HEK293 (cell line): ENCODE results near the gene ACKR3.

Experiments used
- CTCF ChIA-PET: fragments of 350-600 bp; formaldehyde crosslinking; extraction: SDS; loops from one replicate; lab custom pipeline; 2021; ENCODE audit warnings: antibody characterized with exemption; lab: Yijun Ruan, JAX
- POLR2A ChIA-PET: fragments of 300-600 bp; formaldehyde crosslinking; extraction: SDS; loops from one replicate; lab custom pipeline; 2020; ENCODE audit warnings: antibody characterized with exemption, inconsistent platforms; lab: Yijun Ruan, JAX
- H3K27ac ChIP-seq: fragments of 200-500 bp; sonication (Bioruptor generic); 2 replicates; pipeline ENCODE4 v1.5.1; 2014; ENCODE audit warnings: low read depth, low read length, control low read depth, inconsistent platforms; ENCODE audit errors: extremely low read depth
- H3K36me3 ChIP-seq, 2 experiments: fragments of 200-500 bp in 1 of 2; sonication (Bioruptor generic) in 1 of 2; 1 replicate in 1 of 2; 2 replicates in 1 of 2; pipeline ENCODE4 v1.5.1; 2014 to 2017; ENCODE audit warnings: inconsistent platforms in 2 of 2, low read length in 2 of 2; ENCODE audit not compliant: control insufficient read depth in 2 of 2, insufficient read depth in 1 of 2
- H3K4me1 ChIP-seq: fragments of 200-500 bp; sonication (Bioruptor generic); 2 replicates; pipeline ENCODE4 v1.5.1; 2014; ENCODE audit warnings: mild to moderate bottlenecking, low read length, inconsistent platforms; ENCODE audit not compliant: control insufficient read depth, insufficient read depth
- H3K4me3 ChIP-seq: 2 replicates; pipeline ENCODE4 v1.5.1; 2011; ENCODE audit warnings: low read depth, mild to moderate bottlenecking, control low read depth, low read length, moderate library complexity
- H3K9me3 ChIP-seq: fragments of 200-500 bp; sonication (Bioruptor generic); 2 replicates; pipeline ENCODE4 v1.5.1; 2014; ENCODE audit warnings: low read depth, low read length, inconsistent platforms; ENCODE audit not compliant: control insufficient read depth, insufficient read depth
- AEBP2 ChIP-seq: fragments of 450-650 bp; formaldehyde crosslinking; IDR thresholded peaks from 2 replicates; pipeline ENCODE4 v1.5.1; 2016; ENCODE audit warnings: missing biosample characterization, missing genetic modification characterization, borderline replicate concordance
- KLF1 ChIP-seq: fragments of 450-650 bp; formaldehyde crosslinking; IDR thresholded peaks from 2 replicates; pipeline ENCODE4 v1.5.1; 2016; ENCODE audit warnings: missing biosample characterization, missing genetic modification characterization
- ZFHX2 ChIP-seq: fragments of 450-650 bp; formaldehyde crosslinking; conservative IDR thresholded peaks from 2 replicates; pipeline ENCODE4 v1.5.1; 2016; ENCODE audit warnings: missing biosample characterization, missing genetic modification characterization
- ZNF26 ChIP-seq: fragments of 450-650 bp; formaldehyde crosslinking; IDR thresholded peaks from 2 replicates; pipeline ENCODE4 v1.5.1; 2016; ENCODE audit warnings: missing biosample characterization, missing genetic modification characterization
- ZNF416 ChIP-seq: fragments of 450-650 bp; formaldehyde crosslinking; IDR thresholded peaks from 2 replicates; pipeline ENCODE4 v1.5.1; 2016; ENCODE audit warnings: missing biosample characterization, missing genetic modification characterization
- ZNF501 ChIP-seq: fragments of 450-650 bp; formaldehyde crosslinking; IDR thresholded peaks from 2 replicates; pipeline ENCODE4 v1.5.1; 2016; ENCODE audit warnings: missing biosample characterization, missing genetic modification characterization
- ZNF514 ChIP-seq: fragments of 450-650 bp; formaldehyde crosslinking; IDR thresholded peaks from 2 replicates; pipeline ENCODE4 v1.5.1; 2016; ENCODE audit warnings: missing biosample characterization, missing genetic modification characterization
- TF ChIP-seq, protein P1 (sequence below): fragments of 450-650 bp; formaldehyde crosslinking; IDR thresholded peaks from 2 replicates; pipeline ENCODE4 v1.5.1; 2016; ENCODE audit warnings: missing biosample characterization, missing genetic modification characterization, low read depth

ACKR3 gene

DNA sequence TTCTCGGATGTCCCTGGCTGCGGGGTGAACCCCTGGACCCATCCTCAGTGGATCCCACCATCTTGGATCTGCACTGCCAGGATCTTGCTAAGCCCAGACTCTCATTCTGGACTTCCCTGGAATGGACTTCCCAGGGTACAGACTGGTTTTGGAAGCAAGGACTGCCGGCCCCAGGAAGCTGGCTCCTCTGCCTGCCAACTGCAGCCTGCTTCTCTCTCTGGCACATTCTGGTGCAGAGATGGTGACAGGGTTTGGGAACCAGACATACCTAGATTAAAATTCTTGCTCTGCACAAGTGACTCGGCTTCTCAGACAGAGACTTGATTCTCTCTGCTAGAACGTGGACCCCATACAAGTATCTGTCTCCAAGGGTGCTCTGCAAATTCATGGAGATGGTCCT is 29.4 kb downstream of the ACKR3 start:
- ChIA-PET CTCF (interaction anchor here (0.6 kb wide), 1 partner anchor 86 kb away, joined by 4 read pairs; no protein-coding TSS in a partner anchor), POLR2A (no interaction called here)
- no peak for TF ChIP-seq ZNF26 (tag by site-specific recombination)
- no peak overlapping the region for H3K4me3 ChIP-seq
- no peaks in the 10 kb centered on the region for H3K4me1 ChIP-seq
- H3K9me3 ChIP-seq: no peaks in the 10 kb centered on the region
- no peak overlapping the region for H3K27ac ChIP-seq
- H3K36me3 ChIP-seq: no peaks in the 10 kb centered on the region

DNA sequence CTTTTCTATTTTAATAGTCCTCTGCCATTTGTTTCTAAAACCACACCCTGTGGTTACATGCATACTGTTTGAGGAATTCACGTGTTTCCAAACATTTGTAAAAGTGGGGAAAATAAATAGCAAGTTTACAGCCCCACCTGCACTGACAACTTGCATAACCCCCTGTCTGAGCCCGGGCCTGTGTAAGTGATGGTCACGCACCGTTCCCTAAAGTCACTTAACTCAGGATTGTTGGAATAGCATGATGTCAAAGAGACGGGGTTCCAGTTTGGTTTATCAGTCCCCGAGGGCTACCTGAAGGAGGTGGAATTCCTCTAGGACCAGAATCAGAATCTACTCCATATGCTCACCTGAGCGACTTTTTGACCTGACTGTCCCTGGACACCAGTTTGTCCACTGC is 30.5 kb downstream of the ACKR3 start:
- no peak overlapping the region for H3K27ac ChIP-seq
- CTCF ChIA-PET: interaction anchor here (0.7 kb wide), 1 partner anchor 235 kb away, joined by 3 read pairs; no protein-coding TSS in a partner anchor
- H3K9me3 ChIP-seq: no peaks in the 10 kb centered on the region
- POLR2A ChIA-PET: no interaction called here
- no peak for TF ChIP-seq ZNF416 (tag by site-specific recombination)
- TF ChIP-seq, protein P1, sequence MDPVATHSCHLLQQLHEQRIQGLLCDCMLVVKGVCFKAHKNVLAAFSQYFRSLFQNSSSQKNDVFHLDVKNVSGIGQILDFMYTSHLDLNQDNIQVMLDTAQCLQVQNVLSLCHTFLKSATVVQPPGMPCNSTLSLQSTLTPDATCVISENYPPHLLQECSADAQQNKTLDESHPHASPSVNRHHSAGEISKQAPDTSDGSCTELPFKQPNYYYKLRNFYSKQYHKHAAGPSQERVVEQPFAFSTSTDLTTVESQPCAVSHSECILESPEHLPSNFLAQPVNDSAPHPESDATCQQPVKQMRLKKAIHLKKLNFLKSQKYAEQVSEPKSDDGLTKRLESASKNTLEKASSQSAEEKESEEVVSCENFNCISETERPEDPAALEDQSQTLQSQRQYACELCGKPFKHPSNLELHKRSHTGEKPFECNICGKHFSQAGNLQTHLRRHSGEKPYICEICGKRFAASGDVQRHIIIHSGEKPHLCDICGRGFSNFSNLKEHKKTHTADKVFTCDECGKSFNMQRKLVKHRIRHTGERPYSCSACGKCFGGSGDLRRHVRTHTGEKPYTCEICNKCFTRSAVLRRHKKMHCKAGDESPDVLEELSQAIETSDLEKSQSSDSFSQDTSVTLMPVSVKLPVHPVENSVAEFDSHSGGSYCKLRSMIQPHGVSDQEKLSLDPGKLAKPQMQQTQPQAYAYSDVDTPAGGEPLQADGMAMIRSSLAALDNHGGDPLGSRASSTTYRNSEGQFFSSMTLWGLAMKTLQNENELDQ (tag by site-specific recombination): no peak
- no peak overlapping the region for H3K4me3 ChIP-seq
- no peaks in the 10 kb centered on the region for H3K36me3 ChIP-seq
- no peaks in the 10 kb centered on the region for H3K4me1 ChIP-seq

DNA sequence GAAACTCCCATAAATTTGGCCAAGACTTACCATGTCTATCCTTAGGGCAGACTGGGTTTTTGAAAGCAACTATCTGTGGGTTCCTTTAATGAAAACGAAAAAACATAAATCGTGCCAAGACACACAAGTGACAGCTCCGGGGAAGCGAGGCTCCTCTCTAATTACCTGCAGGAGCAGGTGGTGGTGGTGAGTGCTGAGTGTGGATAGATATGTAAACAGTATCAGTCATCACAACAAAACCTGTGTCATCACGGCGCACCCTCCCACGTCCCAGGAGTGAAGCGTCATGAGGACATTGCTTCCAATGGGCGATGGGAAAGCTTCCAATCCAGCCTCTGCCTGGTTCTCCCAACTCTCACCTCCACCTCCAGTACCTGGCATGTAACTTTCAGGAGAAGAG is 31.3 kb downstream of the ACKR3 start:
- TF ChIP-seq ZNF501 (tag by site-specific recombination): no peak
- Histone ChIP-seq H3K4me1 (no peaks in the 10 kb centered on the region), H3K4me3 (no peak overlapping the region), H3K36me3 (no peaks in the 10 kb centered on the region), H3K9me3 (no peaks in the 10 kb centered on the region), H3K27ac (no peak overlapping the region)
- CTCF ChIA-PET: interaction anchor here (0.5 to 0.7 kb wide), 3 partner anchors 168 to 327 kb away, joined by 3 to 4 read pairs (median 3); no protein-coding TSS in a partner anchor
- POLR2A ChIA-PET: no interaction called here

GRCh38 chr2:236601316-236602202 is 31.9 kb downstream of the ACKR3 start:
- no peaks in the 10 kb centered on the region for H3K36me3 ChIP-seq
- H3K4me1 ChIP-seq: no peaks in the 10 kb centered on the region
- ChIA-PET POLR2A (no interaction called here), CTCF (interaction anchor here (0.5 to 0.7 kb wide), 3 partner anchors 27 to 326 kb away, joined by 3 to 4 read pairs (median 3); no protein-coding TSS in a partner anchor)
- TF ChIP-seq KLF1 (tag by site-specific recombination): peak; percentile 71
- TF ChIP-seq ZFHX2 (tag by site-specific recombination): no peak
- no peak overlapping the region for H3K4me3 ChIP-seq
- H3K27ac ChIP-seq: no peak overlapping the region
- no peaks in the 10 kb centered on the region for H3K9me3 ChIP-seq

DNA sequence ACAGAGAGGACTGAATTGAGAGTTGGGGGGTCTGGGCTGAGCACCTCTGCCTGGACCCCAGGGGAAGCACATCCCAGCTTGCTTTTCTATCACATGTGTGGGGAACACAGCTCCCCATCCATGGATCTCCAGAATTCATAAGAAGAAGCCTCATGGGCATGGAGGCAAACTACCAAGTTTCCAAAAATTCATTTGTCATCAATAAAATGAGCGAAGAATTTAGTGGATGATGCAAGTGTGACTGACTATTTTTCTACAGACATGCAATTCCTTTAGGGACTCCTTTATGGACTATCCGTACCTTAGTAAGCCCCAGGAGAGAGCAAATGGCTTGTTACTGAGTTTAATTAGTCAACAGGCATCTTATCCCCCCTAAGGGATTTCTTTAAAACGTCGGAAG is 33.1 kb downstream of the ACKR3 start:
- TF ChIP-seq ZNF514 (tag by site-specific recombination) (no peak), AEBP2 (tag by site-specific recombination) (no peak)
- TF ChIP-seq, all 188 proteins: peak for 0
- Histone ChIP-seq H3K4me1 (no peaks in the 10 kb centered on the region), H3K27ac (no peak overlapping the region), H3K4me3 (no peak overlapping the region), H3K36me3 (no peaks in the 10 kb centered on the region), H3K9me3 (no peaks in the 10 kb centered on the region)
- POLR2A ChIA-PET: no interaction called here
- CTCF ChIA-PET: no interaction called here
